GM19372 (cell line): ENCODE data around the gene DNMT3A.
A peak's percentile ranks its signal among the peaks of the same experiment; 100 is the strongest.

Experiments
- ATAC-seq: cut with Tn5 transposase; IDR thresholded peaks from one replicate; pipeline ENCODE4 v1.9.1; 2021; ENCODE audit warnings: mild to moderate bottlenecking, low read depth, moderate library complexity; ENCODE audit not compliant: unreplicated experiment

DNMT3A gene

DNA sequence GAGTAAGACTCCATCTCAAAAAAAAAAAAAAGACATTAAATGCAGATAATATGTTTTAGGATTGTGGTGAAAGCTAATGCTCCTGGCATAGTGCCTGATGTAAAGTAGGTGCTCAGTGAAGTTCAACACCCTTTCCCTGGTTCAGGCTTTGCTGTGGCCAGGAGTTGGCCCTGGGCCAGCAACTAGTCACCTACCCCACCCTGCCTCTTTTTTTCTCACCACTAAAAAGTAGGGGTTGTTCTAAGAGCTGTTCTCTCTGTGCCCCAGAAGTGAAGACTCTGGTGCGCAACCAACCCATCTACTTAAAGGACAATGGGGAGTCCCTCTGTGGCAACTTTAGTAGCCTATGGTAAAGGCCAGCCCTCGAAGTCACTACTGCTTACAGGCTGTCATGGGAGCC lies 75.9 kb downstream of the DNMT3A start:
- ATAC-seq = no peak

DNA sequence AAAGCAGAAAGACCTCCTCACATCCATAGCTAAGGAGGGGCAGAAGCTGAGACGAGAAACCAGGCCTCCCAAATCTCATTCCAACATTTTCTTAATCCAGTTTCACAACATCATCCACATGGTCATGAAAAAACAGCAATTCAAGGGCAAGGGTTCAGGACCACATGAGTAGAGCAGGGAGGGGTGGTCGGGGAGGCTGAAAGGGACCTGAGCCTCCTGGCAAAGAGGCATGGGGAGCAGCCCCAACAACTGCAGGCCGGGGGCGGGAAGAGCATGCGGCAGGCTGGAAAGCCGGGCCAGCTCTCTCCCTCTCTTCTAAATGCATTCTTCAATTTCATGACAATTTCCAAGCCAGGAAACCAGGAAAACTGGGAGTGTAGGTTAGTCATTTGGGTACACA lies 76.7 kb downstream of the DNMT3A start:
- ATAC-seq = no peak

DNA sequence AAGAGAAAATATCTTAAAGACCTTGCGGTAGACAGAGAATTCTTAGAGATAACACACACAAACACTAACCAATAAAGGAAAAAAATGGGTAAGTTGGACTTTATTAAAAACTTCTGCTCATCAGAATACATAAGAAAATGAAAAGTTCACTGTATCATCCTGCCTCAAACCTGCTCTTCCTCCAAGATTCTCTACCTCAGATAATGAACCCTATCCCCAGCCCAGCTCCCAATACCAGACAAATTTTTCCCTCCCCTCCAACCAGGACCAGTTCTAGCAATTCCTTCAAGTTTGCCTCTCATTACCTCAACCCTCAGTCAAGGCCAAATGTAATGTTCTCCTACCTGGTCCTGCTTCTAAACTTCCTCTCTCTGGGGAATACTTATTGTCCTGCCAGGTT lies 79.4 kb downstream of the DNMT3A start:
- ATAC-seq = no peak

- ATAC-seq = no peak
Measured at GRCh38 chr2:25259737-25260124, 82.0 kb downstream of the DNMT3A start.

DNA sequence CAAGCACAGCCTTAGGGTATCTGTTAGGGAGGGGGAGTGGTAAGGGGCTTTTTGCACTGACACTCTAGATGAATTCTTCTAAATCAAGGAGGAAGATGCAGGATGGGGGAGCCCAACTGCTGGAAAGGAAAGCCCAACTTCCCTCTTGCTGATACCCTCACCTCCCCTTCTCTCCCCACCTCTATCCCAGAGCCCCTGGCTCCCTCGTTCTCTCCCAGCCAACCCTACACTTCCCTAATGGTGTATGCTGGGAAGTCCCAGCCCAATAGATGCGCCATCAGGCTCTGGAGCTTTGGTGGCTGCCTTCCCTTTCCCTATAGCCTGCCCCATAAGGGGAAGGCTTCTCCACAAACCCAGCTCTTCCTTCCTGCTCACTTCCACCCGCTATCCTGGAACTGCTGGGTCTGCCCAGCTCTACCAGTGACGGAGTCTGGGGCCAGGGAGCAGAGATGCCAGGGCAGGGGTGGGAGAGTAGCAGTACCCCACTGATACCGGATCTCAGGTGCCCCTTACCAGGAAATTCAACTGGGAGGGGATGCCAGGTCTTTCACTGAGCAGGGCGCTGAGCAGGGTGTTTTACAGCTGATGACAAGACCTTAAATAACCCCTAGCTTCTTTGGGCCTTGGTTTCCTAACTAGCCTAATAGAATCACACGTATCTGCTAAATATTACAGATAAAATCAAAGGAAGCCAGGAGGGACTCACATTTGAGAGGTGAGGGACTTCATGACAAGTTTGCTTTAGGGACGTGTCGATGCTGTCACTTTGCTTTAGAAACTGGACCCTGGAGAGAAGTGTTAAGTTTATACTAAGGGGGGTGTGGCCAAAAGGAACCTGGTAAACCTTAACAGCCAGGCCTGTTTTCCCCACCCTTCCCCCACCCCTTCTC lies 82.6 kb downstream of the DNMT3A start:
- no peak for ATAC-seq

DNA sequence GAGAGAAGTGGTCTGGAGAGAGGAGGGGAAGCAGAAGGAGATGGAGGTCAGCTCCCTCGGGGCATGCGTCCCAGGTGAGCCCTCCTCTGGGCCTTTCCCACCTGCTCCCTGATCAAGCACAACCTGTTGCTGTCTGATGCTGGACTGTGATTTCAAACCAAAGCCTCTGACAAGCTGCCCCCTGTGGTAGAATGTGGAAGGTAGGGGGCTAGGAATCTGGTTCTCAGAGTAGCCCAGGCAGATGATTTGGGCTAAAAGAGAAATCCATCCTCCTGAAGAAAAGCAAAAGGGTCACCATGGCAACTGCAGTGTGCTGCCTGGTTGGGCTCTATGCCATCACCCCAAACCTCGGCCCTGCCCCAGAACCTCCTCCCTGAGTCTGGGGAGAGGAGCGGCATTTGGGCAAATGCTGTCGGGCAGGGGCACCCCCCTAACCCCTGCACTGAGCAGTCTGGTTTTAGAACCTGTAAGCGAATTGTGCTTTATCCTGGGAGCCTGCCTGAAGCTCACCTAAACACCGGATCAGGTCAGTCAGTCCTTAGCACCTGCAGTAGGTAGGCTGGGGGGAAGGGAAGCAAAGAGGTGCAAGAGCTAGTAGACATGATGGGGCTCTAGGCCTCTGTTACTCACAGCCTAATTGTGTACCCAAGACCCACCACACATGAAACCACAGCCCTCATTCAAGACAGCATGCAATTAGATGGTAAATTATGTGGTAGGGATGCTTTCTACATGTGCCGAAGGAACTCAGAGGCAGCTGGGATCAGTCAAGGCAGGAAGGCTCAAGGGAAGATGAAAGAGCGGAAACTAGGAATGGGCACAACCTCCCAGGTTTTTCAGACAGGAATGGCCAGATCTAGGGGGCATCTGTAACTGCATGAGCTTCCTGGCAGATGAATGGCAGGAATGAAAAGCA lies 83.5 kb downstream of the DNMT3A start:
- ATAC-seq = no peak

DNA sequence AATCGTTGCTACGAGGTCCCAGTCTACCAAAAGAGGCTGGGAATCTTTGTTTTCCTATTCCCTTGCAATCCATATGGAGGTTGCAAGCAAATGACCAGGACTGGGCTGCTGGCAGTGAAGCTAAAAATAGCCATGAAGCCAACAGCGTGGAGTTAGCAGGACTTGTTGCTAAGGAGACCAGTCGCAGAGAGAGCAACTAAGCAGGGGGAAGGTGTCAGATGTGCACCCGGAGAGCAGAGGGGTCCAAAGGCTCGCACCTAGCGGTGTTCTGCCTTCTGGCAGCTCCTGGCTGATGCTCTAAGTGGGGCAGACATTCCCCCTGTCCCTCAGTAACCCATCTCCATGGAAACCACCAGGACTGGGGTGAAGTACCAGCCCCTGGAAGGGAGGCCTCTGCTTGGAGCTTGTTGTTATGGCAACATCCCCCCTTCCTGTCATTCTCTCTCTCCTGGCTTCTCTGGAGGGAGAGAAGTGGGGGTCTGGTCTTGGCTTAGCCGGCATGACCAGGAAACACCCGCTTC lies 84.6 kb downstream of the DNMT3A start:
- no peak for ATAC-seq

DNA sequence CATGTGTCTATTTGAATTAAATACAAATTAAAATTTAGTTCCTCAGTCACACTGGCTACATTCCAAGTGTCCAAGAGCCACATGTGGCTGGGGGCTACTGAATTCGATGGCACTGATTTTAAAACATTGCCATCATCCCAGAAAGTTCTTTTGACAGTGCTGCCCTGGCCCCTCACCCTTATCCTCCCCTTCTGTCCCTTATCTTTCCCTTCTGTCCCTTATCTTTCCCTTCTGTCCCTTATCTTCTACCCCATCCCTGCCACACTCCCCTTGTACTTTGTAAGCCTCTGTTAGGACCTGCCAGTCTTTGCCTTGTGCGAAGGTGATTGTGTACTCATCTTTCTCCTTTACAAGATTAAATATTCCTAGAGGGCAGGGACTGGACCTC lies 85.2 kb downstream of the DNMT3A start:
- no peak for ATAC-seq

- no peak for ATAC-seq
Measured at GRCh38 chr2:25255745-25256487, 85.8 kb downstream of the DNMT3A start.

- ATAC-seq = no peak
Measured at GRCh38 chr2:25254961-25255360, 86.8 kb downstream of the DNMT3A start.

DNA sequence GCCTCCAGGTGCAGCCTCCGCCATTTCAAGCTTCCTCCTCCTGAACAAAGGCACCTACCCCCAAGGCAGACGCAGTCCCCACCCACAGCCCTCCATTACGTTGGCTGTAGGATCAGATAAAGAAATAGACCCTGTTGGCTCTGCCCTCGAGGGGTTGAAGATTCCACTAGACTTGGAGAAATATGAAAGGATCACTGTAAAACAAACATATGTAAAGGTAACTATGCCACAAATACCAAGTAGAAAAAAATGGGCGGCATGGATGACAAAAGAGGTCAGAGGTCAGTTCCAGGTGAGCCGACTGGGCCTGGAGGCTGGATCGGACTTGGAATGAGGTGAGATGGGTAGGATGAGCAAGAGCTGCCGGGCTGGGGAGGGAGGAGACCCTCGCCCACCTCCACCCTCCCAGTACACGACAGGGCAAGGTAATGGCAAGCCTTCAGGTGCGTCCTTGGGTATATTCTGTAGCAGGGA lies 88.5 kb downstream of the DNMT3A start:
- ATAC-seq = no peak

- peak; percentile 44 for ATAC-seq
Measured at GRCh38 chr2:25252291-25253152, 89.2 kb downstream of the DNMT3A start.

DNA sequence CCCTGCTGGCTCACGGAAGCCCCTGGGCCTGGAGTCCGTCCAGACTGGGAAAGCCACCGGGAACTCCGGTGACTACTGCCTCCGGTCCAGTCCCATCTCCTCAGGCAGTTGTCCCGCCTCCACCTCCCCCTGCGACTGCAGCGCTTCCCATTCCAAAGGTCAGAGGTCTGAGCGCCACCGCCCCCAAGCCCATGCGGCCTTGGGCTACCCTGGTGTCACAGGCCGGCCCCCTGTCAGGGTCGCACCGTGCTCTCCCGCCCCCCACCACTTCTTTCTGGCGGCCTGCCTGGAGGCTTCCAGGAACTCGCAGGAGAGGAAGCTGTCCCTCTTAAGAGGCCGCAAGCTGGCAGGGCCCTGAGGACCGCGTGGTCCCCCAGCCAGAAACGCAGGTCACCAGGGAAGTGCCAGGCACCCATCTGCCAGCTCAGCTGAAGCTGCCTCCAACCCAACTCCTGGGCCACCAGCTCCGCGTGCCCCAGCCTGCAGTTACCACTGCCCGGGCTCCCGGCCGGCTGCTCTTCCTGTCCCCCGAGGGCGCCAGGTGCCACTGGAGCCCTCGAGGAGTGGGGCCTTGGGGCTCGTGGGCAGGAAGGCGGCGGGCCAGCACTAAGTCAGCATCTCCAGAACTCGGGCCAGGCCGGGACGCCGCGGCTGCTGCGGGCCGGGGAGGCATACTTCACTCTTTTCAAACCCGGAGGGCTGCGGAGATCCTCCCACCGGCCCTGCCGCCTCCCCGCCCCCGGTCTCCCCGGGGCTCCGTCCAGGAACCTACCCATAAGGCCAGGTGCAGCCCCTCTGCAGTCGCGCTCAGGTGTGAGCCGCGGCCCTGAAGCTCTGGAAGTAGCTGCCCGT lies 90.1 kb downstream of the DNMT3A start:
- peak; percentile 43 for ATAC-seq

DNA sequence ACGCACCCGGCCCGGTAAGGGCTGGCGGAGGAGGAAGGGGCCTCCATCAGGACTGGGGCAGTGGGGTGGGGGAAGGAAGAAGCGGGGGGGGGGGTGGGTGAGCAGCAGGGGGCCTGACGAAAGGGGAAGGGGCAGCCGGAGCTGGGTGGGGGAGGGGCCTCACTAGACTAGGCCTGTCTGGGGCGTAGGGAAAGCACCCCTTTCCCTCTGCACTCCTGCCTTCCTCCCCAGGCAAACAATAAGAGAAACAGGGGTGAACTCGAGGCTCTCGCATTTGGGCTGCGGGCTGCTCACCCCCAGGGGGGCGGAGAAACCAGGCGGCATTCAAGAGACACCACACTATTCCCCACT lies 90.7 kb downstream of the DNMT3A start:
- no peak for ATAC-seq

- ATAC-seq = no peak
Measured at GRCh38 chr2:25250331-25251070, 91.2 kb downstream of the DNMT3A start.

DNA sequence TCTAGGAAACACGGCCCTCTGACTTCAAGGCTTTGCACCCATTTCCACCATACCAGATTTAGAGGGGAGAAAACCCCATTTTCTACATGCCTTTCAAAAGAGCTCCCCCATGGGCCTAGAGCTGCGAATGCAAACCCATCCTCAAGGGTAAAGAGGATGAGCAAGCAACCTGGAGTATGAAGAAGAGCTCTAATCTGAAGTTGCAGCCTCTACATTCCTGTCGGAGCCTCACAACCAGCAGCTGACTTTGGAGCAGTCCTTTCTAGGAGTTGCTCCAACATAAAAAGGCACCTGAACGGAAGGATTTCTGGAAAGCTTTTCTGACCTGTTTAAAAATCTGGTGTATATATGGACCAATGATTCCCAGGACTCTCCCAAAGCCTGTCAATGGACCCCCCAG lies 91.9 kb downstream of the DNMT3A start:
- ATAC-seq = no peak

DNA sequence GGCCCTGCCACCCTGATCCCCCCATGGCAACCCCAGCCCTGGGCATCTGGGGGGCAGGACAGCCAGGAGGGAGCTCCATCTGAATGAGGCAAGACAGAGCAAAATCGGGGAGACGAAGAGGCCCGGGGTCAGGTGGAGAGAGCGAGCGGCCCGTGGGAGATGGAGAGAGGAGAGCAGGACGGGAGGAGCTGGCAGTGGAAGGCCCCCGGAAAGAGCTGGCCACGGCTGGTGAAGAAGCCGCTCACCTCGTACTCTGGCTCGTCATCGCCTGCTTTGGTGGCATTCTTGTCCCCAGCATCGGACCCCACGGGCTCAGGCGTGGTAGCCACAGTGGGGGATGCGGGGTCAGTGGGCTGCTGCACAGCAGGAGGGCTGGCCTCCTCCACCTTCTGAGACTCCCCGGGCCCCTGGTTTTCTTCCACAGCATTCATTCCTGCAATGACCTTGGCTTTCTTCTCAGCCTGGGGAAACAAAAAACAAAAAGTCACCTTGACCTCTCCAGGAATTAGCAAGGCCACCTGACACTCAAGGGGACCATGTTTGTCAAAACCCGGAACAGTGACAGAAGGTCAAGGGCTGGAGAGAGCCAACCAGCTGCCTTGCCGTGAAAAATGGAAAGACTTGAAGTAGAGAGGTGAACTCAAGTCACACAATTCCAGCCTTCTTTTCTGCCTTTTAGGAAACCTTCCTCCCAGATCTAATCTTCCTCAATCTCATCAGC lies 93.8 kb downstream of the DNMT3A start:
- ATAC-seq = no peak
